SJSA1 (cell line): ENCODE results near the gene ZBP1. TPM values are rescaled to one million over a fixed set of nuclear protein-coding genes. Genes with fewer than 3 reads are reported as not detected.

Experiments
- DNase-seq, 2 experiments: peaks; one replicate each; pipeline ENCODE4 v3.0.0-alpha.2; 2015 to 2020; ENCODE audit warnings: low spot score in 2 of 2, low read depth in 1 of 2
- H3K27ac ChIP-seq: fragments of 250-450 bp; sonication (Bioruptor Pico); 2 replicates; pipeline ENCODE4 v1.5.1; 2020; ENCODE audit warnings: mild to moderate bottlenecking, moderate library complexity
- H3K27me3 ChIP-seq: fragments of 250-450 bp; sonication (Bioruptor Pico); replicated peaks from 2 replicates; pipeline ENCODE4 v1.5.1; 2020; ENCODE audit warnings: mild to moderate bottlenecking, moderate library complexity
- H3K36me3 ChIP-seq: fragments of 250-450 bp; sonication (Bioruptor Pico); 2 replicates; pipeline ENCODE4 v1.5.1; 2020; ENCODE audit warnings: mild to moderate bottlenecking
- H3K4me1 ChIP-seq: fragments of 250-450 bp; sonication (Bioruptor Pico); replicated peaks from 2 replicates; pipeline ENCODE4 v1.6.1; 2021; ENCODE audit warnings: mild to moderate bottlenecking
- H3K4me3 ChIP-seq: fragments of 250-450 bp; sonication (Bioruptor Pico); 2 replicates; pipeline ENCODE4 v1.5.1; 2020; ENCODE audit warnings: mild to moderate bottlenecking
- H3K9me3 ChIP-seq: fragments of 250-450 bp; sonication (Bioruptor Pico); replicated peaks from 2 replicates; pipeline ENCODE4 v1.5.1; 2020; ENCODE audit warnings: mild to moderate bottlenecking
- total RNA-seq: library from RNA; depleted of rRNA; stranded (reverse); fragments of >200 nt; shearing (Covaris generic); gene quantifications from 2 replicates; pipeline ENCODE4 v1.2.3, GENCODE V29; 2014

ZBP1 gene
- total RNA-seq, 1 experiment from 2014 or later = not detected

DNA sequence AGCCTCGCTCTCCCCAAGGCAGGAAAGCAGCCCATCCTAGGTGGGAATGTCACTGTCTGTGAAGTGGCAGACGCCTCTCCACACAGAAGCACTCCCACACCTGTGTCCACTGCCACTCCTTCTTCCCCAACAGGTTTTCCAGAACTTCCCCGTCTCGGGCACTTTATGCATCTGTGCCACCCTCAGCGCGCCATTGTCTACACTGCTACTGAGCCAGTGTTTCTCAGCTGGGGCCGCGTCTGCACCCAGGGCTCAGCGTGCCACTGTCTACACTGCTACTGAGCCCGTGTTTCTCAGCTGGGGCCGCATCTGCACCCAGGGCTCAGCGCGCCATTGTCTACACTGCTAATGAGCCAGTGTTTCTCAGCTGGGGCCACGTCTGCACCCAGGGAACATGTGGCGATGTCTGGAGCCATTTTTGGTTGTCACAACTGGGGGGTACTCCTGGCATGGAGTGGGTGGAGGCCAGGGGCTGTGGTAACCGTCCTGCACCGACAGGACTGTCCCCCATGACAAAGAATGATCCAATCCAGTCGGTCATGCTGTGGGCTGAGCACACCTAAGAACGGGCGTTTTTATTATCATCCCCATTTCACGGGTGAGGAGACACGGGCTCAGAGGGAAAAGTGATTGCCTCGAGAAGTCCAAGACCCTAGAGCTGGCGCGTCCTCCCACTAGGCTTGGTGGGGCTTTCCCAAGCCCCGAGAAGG, 41.7 kb upstream of the ZBP1 start:
- Histone ChIP-seq H3K36me3 (0 out of 2 replicates have a peak, but pooled peaks cover 5% of the 10 kb centered on the region), H3K27me3 (no peaks in the 10 kb centered on the region), H3K4me1 (no peaks in the 10 kb centered on the region), H3K9me3 (no peaks in the 10 kb centered on the region), H3K27ac (no peak overlapping the region), H3K4me3 (no peak overlapping the region)
- DNase-seq = no peak

DNA sequence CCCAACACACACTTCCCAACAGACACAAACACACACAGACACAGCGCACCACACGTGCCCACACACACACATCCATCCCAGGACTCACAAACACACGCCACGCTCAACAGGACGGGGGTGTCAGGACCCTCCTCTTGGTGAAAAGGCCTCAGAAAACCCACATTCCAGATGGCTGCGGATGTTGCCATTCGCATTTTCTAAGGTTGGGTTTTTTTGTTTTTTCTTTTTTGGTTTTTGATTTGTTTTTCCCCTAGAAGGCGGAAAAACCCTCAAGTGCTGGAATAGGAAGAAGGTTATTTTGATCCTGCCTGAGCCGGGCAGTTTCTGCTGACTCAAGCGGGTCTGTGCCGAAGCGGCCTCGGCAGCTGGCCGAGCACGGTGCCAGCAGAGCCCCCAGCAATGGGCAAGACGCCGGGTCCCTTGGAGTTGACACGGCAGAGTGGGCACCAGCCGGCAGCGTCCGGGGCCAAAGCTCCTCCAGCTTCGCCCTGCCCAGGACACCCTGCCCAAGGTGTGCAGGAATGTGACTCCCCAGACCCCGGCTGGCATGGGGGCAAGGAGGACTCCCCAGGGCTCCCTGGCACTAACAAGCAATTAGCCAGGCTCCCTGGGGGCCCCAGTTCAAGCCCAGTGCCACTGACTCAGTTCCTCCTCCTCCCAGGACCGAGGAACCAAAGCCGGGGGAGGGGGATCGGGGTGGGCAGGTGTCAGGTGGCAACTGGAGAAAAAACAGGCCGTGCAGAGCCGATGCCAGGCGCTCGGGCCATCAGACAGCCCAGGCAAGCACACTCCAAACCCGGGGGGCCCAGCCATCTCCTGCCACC, 40.9 kb upstream of the ZBP1 start:
- no peak for DNase-seq
- no peaks in the 10 kb centered on the region for H3K4me1 ChIP-seq
- no peaks in the 10 kb centered on the region for H3K9me3 ChIP-seq
- 0 out of 2 replicates have a peak, but pooled peaks cover 5% of the 10 kb centered on the region for H3K36me3 ChIP-seq
- H3K27ac ChIP-seq = no peak overlapping the region
- no peaks in the 10 kb centered on the region for H3K27me3 ChIP-seq
- H3K4me3 ChIP-seq = no peak overlapping the region

DNA sequence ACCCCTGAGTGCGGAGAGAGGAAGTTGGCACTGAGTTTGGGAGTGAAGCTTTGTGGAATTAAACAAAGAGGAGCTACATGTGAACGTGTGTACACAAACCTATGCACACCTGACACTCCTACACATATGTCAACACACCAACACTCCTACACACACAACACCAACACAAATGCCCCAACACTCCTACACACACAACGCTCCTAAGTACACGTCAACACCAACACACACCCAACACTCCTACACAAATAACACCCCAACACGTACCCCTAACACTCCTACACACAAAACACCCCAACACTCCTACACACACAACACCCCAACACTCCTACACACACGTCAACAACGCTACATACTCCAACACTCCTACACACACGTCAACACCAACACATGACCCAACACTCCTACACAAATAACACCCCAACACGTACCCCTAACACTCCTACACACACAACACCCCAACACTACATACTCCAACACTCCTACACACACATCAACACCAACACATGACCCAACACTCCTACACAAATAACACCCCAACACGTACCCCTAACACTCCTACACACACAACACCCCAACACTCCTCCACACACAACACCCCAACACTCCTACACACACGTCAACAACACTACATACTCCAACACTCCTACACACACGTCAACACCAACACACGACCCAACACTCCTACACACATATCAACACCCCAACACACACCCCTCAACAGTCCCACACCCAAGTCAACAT, 40.1 kb upstream of the ZBP1 start:
- Histone ChIP-seq H3K27me3 (no peaks in the 10 kb centered on the region), H3K36me3 (0 out of 2 replicates have a peak, but pooled peaks cover 5% of the 10 kb centered on the region), H3K9me3 (no peaks in the 10 kb centered on the region), H3K27ac (no peak overlapping the region), H3K4me3 (no peak overlapping the region), H3K4me1 (no peaks in the 10 kb centered on the region)
- DNase-seq = no peak

DNA sequence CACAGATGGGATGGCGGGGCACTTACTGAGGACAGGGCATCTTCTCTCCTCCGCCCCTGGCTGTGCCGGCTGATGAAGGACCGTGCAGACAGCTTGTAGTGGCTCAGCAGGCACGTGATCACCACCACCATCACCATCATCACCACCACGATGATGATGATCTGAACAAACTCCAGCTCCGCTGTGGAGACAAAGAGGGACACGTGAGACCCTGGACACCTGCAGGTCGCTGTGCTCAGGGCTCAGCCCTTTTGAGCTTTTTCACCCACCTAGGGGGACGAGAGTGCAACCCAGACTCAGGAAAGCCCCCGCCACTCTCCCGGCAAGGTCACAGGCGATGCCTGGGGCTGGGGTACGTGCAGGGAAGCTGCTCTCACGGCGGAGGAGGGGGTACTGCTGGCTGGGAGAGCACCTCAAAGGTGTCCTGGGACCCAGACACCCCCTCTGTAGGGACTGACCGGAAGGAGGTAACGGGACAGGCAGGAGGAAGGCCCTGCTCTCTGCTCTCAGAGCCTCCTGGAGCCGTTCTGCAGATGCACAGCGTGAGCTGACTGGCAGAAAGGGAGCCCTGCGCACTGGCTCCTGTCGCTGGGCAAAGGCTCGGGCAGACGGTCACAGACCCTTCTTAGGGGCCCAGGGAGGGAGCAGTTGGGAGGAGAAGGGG, 39.4 kb upstream of the ZBP1 start:
- Histone ChIP-seq H3K4me1 (no peaks in the 10 kb centered on the region), H3K27ac (no peak overlapping the region), H3K27me3 (no peaks in the 10 kb centered on the region), H3K36me3 (0 out of 2 replicates have a peak, but pooled peaks cover 5% of the 10 kb centered on the region), H3K9me3 (no peaks in the 10 kb centered on the region), H3K4me3 (no peak overlapping the region)
- peak in 1 of 2 experiments; percentile 34 for DNase-seq

DNA sequence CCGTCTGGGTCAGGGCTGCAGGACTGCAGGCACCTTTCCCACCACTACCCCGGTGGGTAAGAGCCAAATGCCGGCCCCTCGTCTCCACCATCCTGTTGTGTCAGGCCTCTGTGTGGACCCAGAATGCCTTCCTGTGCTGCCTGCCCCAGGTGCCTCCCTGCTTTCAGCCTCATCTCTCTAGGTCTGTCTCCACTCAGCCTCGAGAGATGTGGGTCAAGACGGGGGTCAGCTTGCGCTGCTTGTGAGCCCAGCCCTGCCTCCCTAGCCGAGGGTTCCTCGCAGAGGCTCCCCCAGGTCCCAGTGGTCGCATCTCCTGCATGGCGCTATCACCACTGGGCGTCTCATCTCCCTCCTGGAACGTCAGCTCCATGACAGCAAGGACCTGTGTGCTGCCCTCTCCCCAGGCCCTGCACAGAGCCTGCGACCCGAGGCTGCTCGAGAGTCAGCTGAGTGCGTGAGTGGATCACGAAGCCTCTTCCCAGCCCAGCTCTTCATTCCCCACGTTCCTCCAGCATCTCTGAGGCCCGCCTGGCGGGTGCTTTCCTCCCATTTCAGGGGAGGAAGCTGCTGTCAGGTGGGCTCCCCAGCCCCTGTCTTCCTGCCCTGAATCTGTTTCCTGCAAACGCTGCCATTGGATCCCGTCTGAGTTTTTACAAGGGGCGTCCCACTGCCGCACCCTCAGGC, 38.7 kb upstream of the ZBP1 start:
- no peaks in the 10 kb centered on the region for H3K27me3 ChIP-seq
- peak in 1 of 2 experiments; percentile 38 for DNase-seq
- 0 out of 2 replicates have a peak, but pooled peaks cover 3% of the 10 kb centered on the region for H3K4me1 ChIP-seq
- no peaks in the 10 kb centered on the region for H3K9me3 ChIP-seq
- H3K36me3 ChIP-seq = 0 out of 2 replicates have a peak, but pooled peaks cover 5% of the 10 kb centered on the region
- H3K27ac ChIP-seq = no peak overlapping the region
- no peak overlapping the region for H3K4me3 ChIP-seq

DNA sequence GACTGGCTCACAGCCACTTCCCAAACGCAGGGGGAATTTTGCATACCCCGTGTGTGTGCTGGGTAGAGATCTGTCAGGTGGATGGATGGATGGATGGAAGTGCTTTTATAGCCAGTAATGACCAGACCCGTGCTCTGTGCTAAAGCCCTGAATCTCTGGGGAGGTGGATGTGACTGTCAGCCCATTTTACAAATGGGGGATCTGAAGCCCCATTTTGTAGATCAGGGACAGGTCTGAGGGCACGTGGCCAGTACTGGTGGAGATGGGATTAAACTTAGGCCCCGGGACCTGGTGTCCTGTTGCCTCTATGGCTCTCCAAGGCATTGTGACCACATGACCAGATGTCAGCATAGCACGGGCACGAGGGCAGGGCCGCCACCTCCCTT, 38.2 kb upstream of the ZBP1 start:
- Histone ChIP-seq H3K4me1 (0 out of 2 replicates have a peak, but pooled peaks cover 3% of the 10 kb centered on the region), H3K27me3 (no peaks in the 10 kb centered on the region), H3K27ac (no peak overlapping the region), H3K36me3 (0 out of 2 replicates have a peak, but pooled peaks cover 5% of the 10 kb centered on the region), H3K9me3 (no peaks in the 10 kb centered on the region), H3K4me3 (no peak overlapping the region)
- no peak for DNase-seq

DNA sequence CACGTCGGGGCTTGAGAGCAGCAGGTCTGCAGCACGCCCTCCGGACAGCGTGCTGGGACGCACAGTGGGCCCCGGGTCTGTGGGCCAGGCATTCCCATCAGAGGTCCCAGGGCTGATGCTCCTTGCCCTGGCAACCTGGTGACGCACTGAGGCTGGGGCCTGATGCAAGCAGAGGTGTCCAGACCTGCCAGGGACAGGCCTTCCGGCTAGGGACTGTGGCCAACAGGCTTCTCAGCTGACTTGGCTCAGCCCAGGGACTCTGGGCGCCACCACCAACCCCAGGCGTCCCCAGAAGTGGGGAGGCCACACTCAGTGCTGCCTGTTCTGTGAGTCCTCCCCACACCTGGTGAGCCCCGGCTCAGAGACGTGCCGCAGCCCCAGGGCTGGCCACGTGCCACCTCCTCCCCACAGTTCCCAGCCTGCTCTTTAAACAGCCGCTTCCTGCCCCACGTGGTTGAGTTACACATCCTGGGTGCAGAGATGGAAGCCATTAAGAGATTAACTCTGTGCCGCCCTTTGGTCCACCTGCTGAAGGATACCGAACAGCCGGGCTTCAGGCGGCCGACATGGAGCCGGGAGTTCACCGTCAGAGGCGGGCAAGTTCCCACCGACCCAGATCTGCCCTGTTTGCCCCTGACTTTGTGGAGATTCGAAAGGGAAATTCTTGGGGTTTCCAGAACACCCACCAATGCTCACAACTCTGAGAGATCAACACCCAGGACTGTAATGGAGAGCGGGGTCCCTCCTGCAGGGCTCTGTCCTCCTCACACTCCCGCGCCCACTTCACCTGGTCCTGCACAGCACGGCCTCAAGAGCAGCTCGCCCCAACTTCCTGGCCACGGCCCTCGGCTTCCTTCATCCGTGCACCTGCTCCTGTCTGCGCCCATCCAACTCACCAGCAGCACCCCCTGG, 37.6 kb upstream of the ZBP1 start:
- H3K4me3 ChIP-seq = no peak overlapping the region

GRCh38 chr20:57656821-57657534, 36.8 kb upstream of the ZBP1 start:
- Histone ChIP-seq H3K27me3 (no peaks in the 10 kb centered on the region), H3K4me1 (0 out of 2 replicates have a peak, but pooled peaks cover 3% of the 10 kb centered on the region), H3K27ac (no peak overlapping the region), H3K4me3 (no peak overlapping the region), H3K9me3 (no peaks in the 10 kb centered on the region), H3K36me3 (peaks cover 14% of the 10 kb centered on the region)
- peak in 1 of 2 experiments; percentile 33 for DNase-seq

More for the DNA sequence above, 37.6 kb upstream of the ZBP1 start:
- H3K27me3 ChIP-seq = no peaks in the 10 kb centered on the region
- H3K36me3 ChIP-seq = peaks cover 6% of the 10 kb centered on the region
- H3K9me3 ChIP-seq = no peaks in the 10 kb centered on the region
- 0 out of 2 replicates have a peak, but pooled peaks cover 3% of the 10 kb centered on the region for H3K4me1 ChIP-seq
- DNase-seq = peak in 1 of 2 experiments; percentile 37
- H3K27ac ChIP-seq = no peak overlapping the region

DNA sequence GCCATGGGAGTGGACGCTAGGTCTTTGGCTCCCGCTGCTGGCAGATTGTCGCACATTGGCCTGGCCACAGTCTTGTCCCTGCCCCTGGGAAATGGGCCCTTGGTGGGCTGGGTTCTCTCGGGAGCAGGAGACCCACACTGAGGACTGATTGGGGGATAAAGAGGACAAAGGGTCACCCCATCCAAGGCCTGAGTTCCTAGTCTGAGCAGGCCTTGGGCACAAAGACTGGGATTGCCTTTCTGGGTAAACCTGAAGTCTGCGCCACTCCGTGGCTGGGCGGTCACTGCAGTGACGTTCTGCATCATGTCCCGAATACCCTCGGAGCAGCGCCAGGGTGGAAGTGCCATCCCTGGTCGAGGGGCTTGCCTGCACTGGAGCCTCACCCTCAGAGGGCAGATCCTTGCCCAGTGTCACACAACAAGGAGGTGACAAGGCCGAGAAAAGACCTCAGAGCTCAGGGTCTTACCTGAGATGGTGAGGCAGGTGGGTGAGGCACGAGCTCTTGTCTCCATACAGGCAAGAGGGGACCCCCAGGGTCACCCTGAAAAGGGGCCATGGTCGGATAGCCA, 36.1 kb upstream of the ZBP1 start:
- peak in 1 of 2 experiments; percentile 32 for DNase-seq
- Histone ChIP-seq H3K4me3 (no peak overlapping the region), H3K27me3 (no peaks in the 10 kb centered on the region), H3K4me1 (0 out of 2 replicates have a peak, but pooled peaks cover 3% of the 10 kb centered on the region), H3K27ac (no peak overlapping the region), H3K36me3 (peaks cover 16% of the 10 kb centered on the region), H3K9me3 (no peaks in the 10 kb centered on the region)

GRCh38 chr20:57655809-57656155, 35.6 kb upstream of the ZBP1 start:
- DNase-seq = peak in 1 of 2 experiments; percentile 21
- Histone ChIP-seq H3K36me3 (peaks cover 16% of the 10 kb centered on the region), H3K4me1 (0 out of 2 replicates have a peak, but pooled peaks cover 3% of the 10 kb centered on the region), H3K9me3 (no peaks in the 10 kb centered on the region), H3K4me3 (no peak overlapping the region), H3K27me3 (no peaks in the 10 kb centered on the region), H3K27ac (no peak overlapping the region)
